ENCODE results near the gene MT1A.

MT1A gene

DNA sequence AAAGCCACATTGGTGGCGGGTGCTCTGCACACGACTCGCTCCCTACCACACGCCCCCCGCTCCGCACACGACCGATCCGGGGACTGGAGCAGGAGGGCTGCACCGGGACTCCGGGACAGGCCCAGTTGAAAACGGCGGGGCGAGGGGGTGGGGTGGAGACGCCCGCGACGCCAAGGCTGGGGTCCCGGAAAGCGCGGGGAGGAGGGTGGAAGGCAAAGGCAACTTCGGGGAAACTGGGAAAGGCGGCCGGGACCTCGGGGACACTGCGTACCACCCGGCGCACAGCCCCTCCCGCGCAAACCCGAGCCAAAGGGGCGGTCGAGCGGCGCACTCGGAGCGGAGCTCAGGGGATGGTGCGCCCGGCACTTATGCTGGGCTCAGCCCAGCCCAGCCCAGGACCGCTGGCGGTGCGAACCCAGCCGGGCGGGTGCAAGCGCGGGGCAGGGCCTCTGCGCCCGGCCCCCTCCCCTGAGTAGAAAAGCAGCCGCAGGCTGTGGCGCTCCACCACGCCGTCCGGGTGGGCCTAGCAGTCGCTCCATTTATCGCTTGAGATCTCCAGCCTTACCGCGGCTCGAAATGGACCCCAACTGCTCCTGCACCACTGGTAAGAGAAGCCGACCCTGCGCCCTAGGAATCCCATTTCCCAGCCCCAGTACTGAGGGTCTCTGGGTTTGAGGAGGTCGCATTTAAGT lies 6.2 kb upstream of the MT1A start, which contains the start of gene MT1M:
Gene MT1M (plus strand): TSS at position 504 of the 692 bp plus-strand sequence. CDS start 73 bp downstream, at position 577.
- no peak for DNase-seq

DNA sequence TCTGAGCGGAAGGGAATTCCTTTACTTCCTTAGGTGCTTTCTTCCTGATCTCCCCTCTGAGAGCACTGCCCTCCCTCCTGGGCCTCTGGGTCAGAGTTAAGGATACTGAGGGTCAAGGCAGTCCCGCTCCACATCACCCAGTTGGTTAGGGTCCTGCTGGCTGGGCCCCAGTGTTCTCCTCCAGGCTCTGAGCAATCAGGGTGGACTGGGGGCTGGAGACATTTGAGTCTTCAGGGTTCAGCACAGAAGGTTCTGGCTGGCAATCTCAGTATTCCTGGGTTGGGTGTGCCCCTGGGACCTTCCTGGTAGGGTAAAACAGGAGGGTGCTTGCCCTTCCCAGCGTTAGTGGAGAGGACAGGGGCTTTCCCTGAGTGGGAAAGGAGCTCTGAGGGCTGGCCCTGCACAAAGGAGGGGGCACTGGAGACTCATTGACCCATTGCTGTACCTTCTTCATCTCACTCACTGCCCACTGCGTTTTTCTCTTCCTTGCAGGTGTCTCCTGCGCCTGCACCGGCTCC lies 5.6 kb upstream of the MT1A start:
- no peak for DNase-seq

DNA sequence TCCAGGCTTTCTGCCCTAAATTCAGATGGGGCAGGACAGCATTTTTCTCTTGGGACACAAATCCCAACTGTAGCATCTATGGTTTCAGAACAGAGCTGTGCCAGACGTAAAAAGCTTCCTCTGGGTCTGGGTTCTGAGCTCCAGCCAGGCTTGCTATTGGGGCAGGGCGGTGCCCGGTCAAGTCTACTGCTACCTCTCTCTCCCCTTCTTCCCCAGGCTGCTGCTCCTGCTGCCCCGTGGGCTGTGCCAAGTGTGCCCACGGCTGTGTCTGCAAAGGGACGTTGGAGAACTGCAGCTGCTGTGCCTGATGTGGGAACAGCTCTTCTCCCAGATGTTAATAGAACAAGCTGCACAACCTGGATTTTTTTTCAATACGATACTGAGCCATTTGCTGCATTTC lies 4.9 kb upstream of the MT1A start:
- DNase-seq = no peak

DNA sequence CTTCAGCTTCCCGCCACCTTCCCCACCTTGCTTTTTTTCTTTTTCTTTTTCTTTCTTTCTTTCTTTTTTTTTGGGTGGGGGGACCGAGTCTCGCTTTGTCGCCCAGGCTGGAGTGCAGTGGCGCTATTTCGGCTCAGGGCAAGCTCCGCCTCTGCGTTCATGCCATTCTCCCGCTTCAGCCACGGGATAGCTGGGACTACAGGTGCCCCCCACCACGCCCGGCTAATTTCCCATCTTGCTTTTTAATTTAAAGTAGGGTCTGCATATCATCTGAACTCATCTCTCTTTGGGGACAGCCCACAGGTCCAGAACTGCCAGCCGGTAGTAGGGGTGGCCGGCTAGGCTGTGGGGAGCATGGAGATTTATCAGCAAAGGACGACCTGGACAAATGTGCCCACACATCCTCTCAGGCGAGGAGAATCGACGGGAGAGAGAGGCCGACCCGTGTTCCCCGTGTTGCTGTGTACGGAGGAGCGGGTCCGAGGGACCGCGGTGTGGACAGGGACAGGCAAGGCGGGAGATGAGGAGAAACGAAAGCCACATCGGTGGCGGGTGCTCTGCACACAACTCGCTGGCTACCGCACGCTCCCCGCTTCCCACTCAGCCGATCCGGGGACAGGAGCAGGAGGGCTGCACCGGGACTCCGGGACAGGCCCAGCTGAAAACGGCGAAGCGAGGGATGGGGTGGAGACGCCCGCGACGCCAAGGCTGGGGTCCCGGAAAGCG lies 3.6 kb upstream of the MT1A start:
- no peak for DNase-seq

DNA sequence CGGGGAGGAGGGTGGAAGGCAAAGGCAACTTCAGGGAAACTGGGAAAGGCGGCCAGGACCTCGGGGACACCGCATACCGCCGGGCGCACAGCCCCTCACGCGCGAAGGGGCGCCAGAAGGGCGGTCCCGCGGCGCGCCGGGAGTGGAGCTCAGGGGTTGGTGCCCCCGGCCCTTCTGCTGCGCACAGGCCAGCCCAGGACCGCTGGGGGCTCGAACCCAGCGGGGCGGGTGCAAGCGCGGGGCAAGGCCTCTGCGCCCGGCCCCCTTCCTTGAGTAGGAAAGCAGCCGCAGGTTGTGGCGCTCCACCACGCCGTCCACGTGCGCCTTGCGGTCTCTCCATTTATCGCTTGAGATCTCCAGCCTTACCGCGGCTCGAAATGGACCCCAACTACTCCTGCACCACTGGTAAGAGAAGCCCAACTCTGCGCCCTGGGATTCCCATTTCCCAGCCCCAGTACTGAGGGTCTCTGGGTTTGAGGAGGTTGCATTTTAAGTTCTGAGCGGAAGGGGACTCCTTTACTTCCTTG lies 3.0 kb upstream of the MT1A start:
- DNase-seq = no peak

GRCh38 chr16:56636616-56637413 lies 1.7 kb upstream of the MT1A start:
- no peak for DNase-seq

GRCh38 chr16:56639045-56639444 lies 579 bp downstream of the MT1A start:
- no peak for DNase-seq

- DNase-seq = no peak
These were observed 1.6 kb downstream of the MT1A start for GRCh38 chr16:56640076-56640475.

DNA sequence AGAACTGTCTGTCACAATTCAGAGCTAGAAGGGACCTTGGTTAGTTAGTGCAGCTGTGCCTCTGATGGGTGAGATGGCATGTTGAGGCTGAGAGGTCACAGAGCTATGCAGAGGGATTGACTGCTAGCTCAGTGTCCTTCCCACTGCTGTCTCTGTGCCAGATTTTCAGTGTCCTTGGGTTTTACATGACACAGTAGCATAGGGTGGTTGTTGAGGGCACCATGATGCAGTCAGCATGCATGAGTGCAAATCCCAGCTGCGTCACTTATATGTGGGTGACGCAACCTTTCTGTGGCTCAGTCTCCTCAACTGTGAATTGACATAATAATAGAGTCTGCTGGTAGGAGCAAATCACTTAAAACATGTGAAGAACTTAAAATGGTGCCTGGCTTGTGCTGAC lies 2.7 kb downstream of the MT1A start:
- no peak for DNase-seq

DNA sequence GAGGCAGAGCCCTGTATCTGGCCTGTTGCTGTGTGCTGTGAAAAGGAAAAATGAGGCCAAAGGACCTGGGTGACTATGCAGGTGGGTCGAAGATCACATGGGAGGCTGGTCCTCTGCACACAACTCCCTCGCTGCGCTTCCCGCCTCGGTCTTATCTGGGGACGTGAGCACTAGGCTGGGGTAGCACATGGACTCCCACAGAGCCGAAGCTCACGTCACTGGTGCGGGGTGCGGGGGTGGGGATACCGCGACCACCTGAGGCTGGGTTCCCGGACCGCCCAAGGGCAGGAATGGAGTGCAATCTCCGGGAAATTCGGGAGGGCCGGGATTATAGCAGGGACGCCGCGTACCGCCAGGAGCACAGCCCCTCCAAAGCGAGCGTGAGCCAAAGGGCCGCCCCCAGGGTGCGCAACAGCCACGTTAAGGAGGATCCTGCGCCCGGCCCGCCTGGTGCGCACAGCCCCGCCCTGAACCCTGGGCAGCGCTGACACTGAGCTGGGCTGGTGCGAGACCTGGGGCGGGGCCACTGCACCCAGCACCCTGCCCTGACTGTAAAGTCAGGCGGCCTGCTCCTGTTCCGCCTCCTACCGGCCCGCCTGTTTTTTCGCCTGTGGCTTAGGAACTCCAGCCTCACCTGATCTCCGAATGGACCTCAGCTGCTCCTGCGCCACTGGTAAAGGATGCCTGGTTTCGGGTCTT lies 4.8 kb downstream of the MT1A start:
- peak; percentile 72 for DNase-seq

DNA sequence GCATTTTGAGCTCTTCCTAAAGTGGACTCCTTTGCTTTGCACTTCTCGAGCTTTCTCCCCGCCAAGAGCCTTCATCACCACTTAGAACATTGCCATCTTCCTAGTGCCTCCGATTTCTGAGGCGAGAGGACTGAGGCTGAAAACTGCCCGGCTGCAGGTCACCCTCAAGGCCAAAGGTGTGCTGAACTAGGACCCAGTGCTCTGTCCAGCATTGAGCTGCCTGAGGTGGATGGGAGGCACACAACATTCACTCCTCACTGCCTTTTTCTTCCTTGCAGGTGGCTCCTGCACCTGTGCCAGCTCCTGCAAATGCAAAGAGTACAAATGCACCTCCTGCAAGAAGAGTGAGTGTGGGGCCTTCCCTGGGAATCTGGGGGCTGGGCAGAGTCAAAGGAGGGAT lies 5.4 kb downstream of the MT1A start:
- DNase-seq = no peak

DNA sequence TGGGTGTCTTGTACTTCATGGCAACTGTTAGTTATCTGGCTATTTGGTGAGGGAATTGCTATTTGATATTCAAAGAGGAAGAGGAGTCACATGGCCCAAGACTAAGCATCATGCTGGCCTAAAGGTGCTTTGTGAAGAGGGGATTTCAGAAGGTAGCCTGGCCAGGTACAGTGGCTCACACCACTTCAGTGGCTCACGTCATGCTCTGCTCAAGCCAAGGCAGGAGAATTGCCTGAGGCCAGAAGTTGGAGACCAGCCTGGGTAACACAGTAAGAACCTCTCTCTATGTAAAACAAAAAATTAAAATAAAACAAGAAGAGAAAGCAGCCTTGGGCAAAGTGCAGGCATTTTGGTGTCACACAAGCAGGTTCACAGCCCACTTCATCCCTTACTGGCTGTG lies 6.8 kb downstream of the MT1A start:
- DNase-seq = no peak

DNA sequence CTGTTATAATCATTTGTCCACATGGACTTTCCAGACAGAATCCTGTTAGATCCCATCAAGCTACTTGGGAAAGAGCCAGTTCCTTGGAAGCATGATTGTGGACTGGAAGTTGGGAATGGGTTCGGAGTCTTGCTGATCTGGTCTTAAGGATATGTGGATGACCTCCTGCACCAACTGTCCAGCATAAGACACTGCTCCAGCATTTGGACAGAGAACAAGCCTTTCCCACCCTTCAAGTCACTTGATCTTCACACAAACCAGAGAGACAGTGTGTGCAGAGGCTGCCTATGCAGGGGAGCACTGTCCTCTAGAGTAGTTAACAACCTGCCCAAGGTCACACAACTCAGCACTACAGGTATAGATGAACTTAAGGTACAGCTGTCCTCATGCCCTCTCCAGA lies 7.4 kb downstream of the MT1A start:
- no peak for DNase-seq

GRCh38 chr16:56647641-56648431 lies 9.4 kb downstream of the MT1A start:
- DNase-seq = no peak

DNA sequence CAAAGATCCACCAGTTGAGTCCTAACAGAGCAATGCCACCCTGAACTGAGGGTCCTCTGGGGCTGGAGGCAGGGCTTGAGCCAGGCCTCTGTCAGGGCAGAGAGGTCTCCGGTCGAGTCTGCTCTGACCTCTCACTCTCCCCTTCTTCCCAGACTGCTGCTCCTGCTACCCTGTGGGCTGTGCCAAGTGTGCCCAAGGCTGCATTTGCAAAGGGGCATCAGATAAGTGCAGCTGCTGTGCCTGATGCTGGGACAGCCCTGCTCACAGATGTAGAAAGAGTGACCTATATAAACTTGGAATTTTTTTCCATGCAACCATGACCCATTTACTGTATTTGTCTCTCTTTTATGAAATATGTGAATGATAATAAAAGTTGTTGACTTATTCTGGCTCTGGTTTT lies 10.8 kb downstream of the MT1A start:
- DNase-seq = no peak

DNA sequence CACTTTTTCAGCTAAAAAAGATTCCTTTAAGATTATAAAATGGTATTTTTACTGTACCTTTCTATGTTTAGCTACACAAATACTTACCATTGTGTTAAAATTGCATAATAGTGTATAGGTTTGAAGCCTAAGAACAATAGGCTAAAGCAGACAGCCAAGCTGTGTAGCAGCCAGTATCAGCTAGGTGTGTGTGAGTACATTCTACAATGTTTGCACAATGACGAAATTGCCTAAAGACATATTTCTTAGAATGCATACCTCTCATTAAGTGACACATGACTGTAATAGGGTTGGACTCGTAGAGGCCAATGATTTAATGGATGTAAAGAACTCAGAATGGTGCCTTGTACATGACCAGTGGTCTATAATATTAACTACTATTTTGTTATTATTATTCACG lies 11.4 kb downstream of the MT1A start:
- no peak for DNase-seq

GRCh38 chr16:56651586-56651985 lies 13.1 kb downstream of the MT1A start, which contains the start of gene MT1B:
MT1B (plus strand) TSS chr16:56651886; CDS start chr16:56651954, 68 bp downstream.
- DNase-seq = no peak

DNA sequence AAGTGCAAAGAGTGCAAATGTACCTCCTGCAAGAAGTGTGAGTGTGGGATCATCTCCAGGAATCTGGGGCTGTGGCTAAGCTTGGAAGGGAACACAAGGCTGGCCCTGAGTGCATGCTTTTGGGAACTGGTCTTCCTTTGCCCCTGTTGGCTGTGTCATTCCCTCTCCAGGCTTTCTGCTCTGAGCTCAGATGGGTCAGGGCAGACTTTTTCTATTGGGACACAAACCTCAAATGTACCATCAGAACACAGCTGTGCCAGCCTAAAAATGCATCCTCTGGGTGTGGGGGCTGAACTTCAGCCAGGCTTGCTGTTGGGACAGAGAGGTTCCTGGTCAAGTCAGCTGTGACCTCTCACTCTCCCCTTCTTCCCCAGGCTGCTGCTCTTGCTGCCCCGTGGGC lies 14.1 kb downstream of the MT1A start:
- no peak for DNase-seq

DNA sequence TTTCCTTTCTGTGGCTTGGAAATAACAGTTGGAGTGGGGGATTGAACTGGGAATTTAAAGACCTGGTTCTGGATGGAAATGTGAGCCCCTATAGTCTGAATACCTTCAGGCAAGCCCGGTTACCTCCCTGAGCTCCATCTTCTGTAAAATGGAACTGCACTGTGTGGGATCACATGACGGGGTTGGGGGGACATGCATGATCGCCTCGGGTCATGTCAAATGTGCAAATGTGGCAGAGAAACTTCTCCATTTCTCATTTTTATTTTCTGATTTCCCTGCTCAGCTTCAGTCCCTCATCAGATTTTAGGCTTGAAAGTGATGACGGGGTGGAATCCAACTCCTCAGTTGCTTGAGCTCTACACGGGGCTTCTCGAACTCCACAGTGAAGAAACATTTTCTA lies 14.8 kb downstream of the MT1A start:
- no peak for DNase-seq

GRCh38 chr16:56657555-56658326 lies 19.3 kb downstream of the MT1A start, which contains the start of gene MT1F:
MT1F (plus strand) TSS chr16:56657959; CDS start chr16:56658059, 100 bp downstream.
- peak; percentile 59 for DNase-seq
